SIG-M5 (cell line): ENCODE measurements around the gene AIG1.
"Not testable (repeated sequence)": the region's sequence is repeated elsewhere in the genome, so short reads cannot be mapped to it uniquely, and the experiment has no call there.

Source experiments
- DNase-seq: peaks from one replicate; lab custom pipeline; 2025; lab: John Stamatoyannopoulos, UW

AIG1 gene

GRCh38 chr6:143276436-143276835, 215.7 kb downstream of the AIG1 start:
- no peak for DNase-seq

GRCh38 chr6:143279385-143279784, 218.7 kb downstream of the AIG1 start:
- no peak for DNase-seq

GRCh38 chr6:143283887-143284645, 223.4 kb downstream of the AIG1 start:
- no peak for DNase-seq

- DNase-seq: no peak
These were observed 225.6 kb downstream of the AIG1 start for GRCh38 chr6:143286251-143286795.

GRCh38 chr6:143288923-143289322, 228.2 kb downstream of the AIG1 start:
- DNase-seq: no peak

GRCh38 chr6:143290206-143290605, 229.5 kb downstream of the AIG1 start:
- no peak for DNase-seq

- no peak for DNase-seq
These were observed 232.8 kb downstream of the AIG1 start for GRCh38 chr6:143293523-143293922.

GRCh38 chr6:143294265-143294860, 233.7 kb downstream of the AIG1 start:
- no peak for DNase-seq

- no peak for DNase-seq
These were observed 235.2 kb downstream of the AIG1 start for GRCh38 chr6:143295932-143296331.

- DNase-seq: no peak
These were observed 237.4 kb downstream of the AIG1 start for GRCh38 chr6:143298071-143298470.

- no peak for DNase-seq
These were observed 238.8 kb downstream of the AIG1 start for GRCh38 chr6:143299253-143300166.

GRCh38 chr6:143301188-143301587, 240.5 kb downstream of the AIG1 start:
- DNase-seq: no peak

GRCh38 chr6:143307760-143308159, 247.1 kb downstream of the AIG1 start:
- DNase-seq: not testable (repeated sequence)

GRCh38 chr6:143313163-143313562, 252.5 kb downstream of the AIG1 start:
- no peak for DNase-seq

GRCh38 chr6:143321491-143322086, 260.9 kb downstream of the AIG1 start:
- DNase-seq: no peak

GRCh38 chr6:143322386-143322785, 261.7 kb downstream of the AIG1 start:
- no peak for DNase-seq

- DNase-seq: no peak
These were observed 263.2 kb downstream of the AIG1 start for GRCh38 chr6:143323729-143324470.

- DNase-seq: no peak
These were observed 264.9 kb downstream of the AIG1 start for GRCh38 chr6:143325379-143326140.

GRCh38 chr6:143328876-143329275, 268.2 kb downstream of the AIG1 start:
- DNase-seq: no peak

- DNase-seq: no peak
These were observed 268.6 kb downstream of the AIG1 start for GRCh38 chr6:143329323-143329722.

GRCh38 chr6:143331362-143331761, 270.7 kb downstream of the AIG1 start:
- DNase-seq: no peak
